ENCODE data around the gene MEIS2.

Gene MEIS2

DNA sequence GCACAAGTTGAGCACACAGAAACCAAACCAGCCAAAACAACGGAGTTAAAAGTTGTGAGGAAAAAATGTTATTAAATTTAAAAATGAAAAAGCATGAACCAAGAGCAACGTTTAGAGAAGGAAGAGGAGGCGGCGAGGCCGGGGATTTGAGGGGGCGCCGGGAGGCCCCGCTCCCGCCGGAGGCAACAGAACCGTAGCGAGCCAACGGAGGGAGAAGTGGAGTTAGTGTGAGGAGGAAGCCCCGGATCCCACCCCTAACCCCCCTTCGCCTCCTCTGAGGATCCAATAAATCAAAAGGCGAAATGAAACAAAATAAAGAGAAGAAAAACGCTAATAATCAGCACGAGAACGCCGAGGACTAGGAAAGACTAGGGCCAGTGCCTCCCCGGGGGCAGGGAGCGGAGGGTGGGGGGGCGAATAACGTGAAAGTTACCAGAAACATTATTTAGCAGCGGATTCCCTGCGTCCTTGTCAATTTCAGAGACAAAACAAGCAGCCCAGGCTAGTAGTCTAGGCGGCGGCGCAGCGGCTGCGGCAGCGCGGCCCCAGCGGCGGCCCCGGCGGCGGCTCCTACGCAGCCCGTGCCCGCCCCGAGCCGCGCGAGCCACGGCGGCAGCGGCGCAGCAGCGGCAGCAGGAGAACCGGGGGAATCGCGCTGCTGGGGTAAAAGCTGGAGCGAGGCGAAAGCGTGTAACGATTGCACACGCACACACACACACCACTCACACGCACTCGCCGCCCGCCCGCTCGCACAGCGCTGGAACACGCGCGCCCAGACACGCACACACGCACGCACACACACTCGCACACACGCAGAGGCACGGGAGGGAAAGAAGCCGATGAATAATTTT, 1.7 kb downstream of the MEIS2 start:
- DNase-seq (ENCODE audit: low read depth), result peak; percentile 31

DNA sequence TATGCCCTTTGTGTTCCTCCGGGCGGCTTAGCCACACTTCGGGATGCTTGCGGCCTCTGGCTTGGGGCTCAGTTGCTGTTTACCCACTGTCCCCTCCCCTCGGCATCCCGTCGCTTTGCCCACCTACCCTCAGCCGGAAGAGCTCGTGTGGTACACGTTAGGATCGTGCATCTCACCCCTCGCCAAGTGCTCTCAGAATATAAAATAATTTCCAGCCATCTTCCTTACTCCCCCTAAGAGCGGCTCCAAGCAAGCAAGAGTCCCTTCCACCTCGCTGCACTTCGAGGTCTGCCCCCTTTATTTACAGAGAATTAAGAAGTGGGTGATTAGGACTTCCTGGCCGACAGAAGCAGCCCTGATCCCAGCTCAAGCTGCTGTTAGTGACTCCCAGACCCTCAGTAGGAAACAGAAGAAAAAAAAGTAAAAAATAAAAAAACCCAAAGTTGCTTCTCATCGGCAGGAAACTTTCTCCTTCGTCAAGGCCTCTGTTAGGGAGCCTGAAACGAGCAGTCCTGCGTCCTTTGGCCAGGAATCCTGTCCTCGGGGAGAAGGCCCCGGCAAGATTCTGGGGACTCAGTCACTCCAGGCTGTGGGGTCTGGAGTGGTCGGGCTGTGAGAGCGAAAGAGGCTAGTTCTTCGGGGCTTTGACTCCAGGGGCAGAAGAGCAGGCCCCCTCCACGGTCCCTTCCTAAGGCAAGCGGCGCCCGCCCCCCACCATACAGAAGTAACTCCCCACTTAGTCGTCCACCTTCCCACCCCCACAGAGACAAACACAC, 3.0 kb downstream of the MEIS2 start:
- peak; percentile 33 for DNase-seq (ENCODE audit: low read depth)

DNA sequence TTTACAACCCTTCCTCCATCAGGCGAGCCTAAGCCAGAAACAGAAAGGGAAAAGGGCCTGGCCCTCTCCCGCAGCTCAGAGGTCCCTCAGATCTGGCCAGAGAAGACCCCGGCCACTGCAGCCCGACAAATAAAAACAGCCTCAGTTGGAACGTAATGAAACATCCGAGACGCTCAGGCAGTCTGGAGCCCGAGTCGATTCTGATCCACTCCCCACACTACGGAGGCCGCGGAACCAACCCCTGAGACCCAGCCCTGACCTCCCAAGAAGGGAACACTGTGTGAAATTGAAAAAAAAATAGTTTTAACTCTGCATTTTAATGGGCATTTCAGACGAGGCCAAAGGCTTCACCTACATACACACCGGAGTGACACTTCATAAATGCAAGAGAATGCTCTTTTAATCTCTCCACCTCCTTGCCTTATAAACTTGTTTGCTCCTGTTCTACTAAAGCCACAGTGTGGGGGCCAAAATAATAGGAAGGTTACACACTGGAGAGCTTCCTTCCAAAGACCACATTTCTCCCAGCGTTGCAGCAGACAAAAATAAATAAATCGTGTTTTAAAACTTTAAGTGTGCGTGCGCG, 3.7 kb downstream of the MEIS2 start:
- no peak for DNase-seq (ENCODE audit: low read depth)

DNA sequence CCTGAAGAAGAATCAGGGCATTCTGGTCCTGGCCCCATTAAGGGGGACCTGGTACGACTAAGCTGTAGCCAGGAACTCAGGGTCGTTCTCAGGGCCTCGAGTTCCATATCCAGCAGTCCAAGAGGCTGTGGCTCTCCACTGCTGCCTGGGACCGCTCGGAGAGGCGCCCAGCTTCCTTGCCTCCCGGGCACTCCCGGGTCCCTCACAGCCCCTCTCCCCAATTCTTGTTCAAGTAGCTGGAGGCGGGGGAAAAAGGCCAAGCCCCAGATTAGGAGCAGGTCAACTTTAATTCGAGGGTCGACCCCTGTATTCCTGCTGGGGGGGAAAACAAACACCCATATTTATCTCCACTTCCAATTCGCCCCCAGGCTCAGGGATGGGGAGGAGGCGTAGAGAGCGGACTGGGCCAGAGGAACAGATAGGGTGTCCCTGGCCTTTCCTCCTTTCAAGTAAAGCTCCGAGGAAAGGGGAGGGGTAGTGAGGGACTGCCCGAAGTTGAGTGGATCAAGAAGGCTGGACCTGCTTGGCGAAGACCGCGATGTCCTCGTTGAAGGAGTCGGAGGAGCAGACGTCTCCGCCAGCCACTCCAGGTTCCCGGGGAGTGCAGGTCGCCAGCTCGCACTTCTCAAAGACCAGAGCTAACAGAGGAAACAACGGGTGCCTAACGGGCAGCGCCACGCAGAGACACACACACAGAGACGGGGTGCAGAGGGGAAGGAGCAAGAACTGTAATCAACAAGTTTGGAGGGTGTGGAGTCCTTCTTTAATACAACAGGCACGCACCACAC, 4.4 kb downstream of the MEIS2 start:
- DNase-seq (ENCODE audit: low read depth), result peak; percentile 52

DNA sequence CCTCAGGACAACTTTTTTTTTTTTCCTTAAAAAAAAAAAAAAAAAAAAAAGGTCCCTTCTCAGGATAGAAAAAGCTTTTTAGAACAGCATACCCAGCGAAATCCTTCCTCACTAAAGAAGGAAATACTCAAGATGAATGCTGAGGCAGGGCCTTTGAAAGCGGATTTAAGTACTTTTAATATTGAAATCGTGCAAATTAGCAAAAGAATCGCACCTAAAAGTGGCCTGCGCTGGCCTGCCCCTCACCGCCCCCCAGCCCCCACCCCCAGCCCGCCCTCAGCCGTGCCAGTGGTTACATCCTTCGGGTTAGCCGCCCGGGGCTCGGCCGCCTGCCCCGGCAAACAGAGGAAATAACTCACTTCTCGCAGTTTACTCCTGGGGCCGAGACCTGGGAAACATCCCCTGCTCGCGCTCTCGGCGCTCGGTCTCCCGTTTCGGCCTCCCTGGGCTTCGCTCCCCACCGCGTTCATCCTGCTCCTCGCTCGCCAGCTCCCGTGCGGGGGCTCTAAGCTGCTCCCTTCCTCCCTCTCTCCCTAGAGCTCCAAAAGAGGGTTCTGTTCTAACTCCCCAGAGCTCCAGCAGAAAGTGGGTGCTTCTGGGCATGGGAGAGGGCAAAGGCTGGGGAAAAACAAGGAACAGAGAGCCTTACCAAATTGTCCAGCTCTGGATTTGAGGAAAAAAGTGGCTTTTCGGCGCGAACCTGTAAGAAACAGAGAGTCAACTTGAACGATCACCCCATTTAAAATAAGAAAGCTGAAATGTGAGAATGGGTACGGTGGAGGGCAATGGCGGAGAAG, 5.2 kb downstream of the MEIS2 start:
- DNase-seq (ENCODE audit: low read depth), result peak; percentile 44

DNA sequence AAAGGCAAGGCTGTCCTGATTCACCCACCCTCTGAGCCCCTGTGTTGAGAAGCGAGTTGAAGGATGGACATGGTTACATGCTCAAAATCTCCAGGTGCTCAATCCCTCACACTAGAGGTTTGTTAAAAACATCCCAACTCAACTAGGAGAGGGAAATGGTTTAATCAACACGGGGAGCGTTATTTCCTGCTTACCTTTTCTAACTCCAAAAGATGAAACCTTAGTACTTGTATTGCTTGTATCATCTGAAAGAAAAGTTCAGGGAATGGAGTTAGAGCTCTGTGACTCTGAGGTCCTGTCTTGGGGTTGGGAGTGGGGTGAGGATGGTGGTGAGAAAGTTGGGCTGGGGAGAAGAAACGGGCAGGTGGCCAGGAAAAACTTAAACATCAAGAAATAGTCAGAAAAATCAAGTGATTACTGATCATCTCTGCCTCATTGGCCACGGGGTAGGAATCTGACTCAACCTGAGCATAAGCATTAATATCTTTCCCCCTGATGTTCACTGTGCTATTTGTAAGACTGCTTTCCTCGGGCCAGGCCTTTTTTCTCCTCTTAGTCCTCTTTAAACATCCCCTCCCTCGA, 5.9 kb downstream of the MEIS2 start:
- DNase-seq (ENCODE audit: low read depth), result peak; percentile 62

DNA sequence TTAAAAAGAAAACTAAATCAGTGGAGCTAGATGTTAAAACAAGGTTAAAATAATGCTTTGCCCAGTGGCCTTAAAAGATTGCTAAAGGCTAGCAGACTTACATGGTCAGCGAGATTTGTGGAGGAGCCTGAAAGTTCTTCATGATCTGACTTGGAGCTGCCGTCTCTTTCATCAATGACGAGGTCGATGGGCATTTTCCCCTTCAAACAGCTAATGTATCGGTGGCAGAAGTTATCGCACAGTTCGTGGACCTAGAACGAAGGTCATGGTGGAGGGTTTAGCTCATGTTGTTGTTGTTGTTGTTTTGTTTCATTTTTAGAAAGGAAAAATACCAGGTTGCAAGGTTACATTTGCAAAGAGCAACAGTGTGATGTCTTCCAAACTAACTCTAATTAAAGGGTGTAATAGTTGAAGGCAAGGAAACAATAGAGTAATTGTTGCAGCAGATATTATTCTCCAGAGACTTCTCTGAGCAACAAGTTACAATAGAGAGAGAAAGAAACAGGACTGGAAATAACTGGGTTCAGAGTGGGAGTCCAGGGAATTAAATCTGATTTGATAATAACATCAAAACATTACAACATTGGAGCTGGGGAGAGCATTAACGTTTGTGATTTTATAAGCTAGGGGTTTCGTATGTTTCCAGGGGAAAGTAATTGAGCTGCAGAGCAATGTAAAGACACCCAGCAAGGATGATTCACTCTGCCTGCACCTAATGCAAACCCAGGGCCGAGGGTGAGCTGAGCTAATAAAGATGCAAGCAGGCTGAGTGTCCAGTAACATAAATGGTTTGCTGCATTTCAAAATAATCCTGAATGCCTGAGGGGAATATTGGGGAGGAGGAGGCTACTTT, 6.6 kb downstream of the MEIS2 start:
- peak; percentile 83 for DNase-seq (ENCODE audit: low read depth)

DNA sequence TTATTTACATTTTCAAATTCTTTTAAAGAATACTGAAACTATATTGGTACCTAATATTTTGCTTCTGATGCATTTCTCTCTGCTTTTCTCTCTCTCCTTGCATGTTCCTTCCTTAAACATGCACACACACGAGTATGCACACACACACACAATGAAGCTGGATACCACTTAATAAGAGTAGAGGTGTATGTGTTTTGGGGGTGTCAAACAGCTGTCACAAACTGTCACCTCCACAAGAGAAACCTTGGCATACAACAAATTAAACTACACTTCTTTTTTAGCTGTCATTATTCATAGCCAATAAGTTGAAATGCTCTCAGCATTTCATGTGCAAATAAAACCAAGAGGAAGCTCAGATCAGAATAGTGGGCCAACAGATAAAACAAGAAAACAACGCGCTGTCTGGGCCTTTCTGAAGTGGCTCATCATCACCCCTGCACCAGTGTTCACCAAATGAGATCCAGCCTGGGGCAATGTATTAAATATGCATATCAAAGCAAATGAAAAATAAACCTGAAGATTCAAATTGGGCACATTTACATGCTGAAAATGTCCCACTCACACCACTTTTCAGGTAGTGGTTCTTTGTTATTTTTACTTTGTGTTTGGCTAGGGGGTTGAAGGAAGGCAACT, 9.7 kb downstream of the MEIS2 start:
- no peak for DNase-seq (ENCODE audit: low read depth)

DNA sequence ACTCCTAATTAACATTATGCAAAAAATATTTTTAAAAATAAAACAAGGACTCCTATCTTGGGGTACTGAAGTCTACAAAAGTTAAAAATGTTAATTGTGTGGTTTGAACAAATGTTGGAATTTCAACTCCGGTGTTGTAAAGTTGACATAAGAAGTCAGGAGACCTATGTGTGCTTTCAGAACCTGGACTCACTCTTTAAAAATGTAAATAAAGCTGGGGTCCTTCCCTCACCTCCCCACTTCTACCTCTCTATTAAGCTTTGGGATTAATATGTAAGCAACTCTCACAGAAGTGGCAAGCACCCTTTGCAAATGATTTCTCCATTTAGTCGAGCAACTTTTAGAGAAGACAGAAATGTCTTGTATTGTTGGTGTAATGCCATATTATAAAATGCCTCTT, 11.9 kb downstream of the MEIS2 start:
- DNase-seq (ENCODE audit: low read depth), result no peak

DNA sequence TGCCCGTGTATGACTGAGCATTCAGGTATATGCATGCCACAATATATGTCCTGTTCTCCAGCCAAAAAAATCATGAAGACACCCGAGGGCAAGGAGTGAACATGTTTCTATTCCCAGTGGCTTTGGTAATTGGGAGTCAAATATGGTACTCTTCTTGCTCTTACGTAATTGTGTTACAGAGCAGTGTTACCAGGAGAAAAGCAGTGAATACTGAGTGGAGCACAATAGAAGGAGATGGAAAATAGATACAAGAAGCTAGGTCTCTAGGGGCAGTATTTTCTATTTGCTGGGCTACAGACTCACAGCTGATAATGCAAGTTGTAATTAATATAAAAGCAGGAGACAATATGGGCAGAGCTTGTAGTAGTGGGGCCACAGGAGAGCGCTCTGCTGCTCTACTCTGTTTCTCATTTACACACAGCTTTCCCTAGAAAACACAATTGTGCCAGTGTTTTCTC, 13.2 kb downstream of the MEIS2 start:
- no peak for DNase-seq (ENCODE audit: low read depth)

DNA sequence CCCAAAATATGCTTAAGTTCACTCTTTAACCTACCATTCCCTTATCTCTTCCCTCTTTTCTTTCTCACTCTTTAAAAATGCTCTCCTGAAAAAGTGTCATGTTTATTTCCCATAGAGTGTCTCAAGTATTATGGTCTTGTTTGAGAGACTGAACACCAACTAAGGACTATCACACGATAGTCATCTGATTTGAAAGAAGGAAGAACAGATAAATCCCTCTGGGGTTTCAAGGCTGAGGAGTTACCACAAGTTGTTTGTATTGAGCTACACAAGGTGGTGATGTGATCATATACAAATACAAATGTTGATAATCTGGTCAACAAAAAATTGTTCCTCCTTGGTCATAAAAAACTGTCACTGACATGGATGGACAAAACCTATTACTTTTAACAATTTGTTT, 13.8 kb downstream of the MEIS2 start:
- DNase-seq (ENCODE audit: low read depth), result no peak

DNA sequence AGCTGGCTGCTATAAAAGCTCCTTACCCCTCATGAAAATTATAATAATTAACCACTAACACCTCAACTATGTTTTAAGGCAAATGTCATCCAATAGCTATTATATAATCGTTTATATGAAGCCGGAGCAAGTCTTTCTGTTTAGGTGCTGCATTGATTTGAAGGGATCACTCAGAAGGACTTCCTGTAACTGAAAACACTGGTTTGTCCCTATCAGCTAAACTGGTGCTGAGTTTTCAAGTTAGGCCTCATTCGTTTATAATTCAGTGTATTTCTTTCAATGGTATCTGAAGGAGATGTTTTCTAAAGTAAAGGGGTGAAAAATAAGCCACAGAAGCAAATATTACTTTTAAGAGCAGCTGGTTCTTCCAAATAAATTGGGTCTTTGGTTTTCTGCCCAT, 14.2 kb downstream of the MEIS2 start:
- DNase-seq (ENCODE audit: low read depth), result no peak

DNA sequence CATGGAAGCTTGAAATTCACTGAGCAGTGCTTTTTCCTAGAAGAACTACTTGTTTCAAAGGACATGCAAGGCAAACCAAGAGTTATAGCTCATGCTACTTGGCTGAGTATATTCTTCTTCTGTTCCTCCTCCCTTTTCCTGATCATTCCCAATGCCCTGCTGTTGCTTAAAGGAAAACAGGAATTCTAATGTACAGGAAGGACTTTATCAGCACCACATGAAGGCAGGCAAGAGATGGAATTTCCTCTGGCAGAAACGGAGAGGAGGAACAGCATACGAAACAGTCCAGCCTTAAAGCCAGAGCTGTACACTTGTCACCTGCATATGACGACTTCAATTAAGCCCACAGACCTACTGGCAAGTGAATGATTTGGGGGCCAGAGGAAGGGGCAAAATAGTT, 15.7 kb downstream of the MEIS2 start:
- no peak for DNase-seq (ENCODE audit: low read depth)

DNA sequence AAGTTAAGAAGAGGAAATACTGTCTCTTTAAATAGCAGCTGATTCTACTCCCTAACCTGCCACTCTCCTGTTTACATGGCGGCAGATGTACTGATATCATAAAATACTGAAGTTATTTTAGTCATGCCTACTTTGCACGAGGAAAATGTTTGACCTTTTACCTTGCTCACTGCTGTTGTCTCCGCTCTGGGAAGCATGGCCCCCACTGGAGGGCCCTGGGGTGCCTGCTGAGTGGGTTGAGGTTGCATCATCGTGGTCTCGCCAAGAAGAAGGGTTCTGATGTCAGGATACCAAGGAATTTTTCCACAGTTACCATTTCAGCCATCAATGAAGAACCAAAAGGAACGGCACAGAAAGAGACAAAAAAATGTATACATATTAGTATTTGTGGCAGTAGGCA, 16.7 kb downstream of the MEIS2 start:
- peak; percentile 62 for DNase-seq (ENCODE audit: low read depth)

DNA sequence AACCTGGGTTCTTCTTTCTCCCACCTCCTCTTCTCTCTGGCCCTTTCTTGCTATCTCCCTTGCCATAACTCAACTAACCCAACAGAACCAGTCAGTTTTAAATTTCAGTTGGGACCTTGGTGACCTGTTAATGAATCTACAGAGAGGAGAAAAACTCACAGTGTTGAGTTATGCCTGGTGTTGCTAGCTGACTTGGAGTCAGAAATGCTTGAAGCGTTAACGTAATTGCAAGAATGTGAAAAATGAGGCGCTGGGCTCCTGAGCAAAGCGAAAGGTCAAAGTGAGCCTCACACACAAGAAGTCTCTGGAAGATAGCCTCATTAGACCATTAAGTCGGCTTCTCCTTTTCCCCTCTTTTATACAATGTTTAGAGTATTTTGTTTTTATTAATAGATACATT, 18.4 kb downstream of the MEIS2 start:
- DNase-seq (ENCODE audit: low read depth), result peak; percentile 88

DNA sequence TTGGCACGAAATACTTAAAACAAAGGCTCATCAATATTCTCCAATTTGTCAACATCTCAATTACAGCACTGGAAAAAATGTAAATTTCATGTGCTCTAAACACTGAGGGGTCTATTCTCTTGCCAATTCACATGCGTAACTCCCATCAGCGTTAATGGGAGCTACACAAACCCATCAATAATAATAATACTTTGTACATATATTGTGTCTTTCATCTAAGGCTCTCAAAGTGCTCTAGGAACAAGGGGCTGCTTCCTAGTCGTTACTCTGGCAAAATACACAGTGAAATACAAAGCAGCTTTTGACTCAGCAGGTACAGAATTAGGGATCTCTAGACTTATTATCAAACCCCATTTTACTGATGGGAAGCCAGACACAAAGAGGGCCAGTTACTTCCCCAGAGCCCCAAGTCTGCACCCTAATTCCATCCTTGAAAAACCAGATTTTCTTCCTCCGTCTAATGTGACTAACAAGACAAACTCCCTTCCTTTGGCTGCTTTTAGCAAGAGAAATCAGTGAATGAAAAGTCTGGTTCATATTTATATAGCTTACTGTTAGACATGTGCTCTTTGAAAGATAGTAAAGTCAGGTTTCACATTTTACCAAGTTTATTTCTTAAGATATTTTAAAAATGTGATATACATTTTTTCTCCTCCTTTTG, 20.0 kb downstream of the MEIS2 start:
- no peak for DNase-seq (ENCODE audit: low read depth)

DNA sequence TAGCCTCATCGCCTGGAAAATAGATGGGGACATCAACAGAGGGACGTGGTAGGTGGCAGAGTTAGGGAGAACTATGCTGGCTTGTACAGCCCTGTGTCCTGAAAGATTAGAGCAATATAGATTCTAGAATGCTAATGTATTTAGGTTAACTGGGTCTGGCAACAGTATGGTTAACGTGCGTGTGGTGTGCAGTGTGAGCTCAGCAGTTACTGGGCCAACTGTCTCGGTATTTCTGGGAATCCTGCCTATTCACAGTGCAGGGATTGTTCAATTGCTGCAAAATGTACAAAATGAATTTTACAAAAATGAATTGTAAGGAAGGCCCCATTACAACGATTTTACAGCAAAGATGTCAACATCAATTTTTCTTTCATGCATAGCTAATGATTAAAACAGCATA, 20.6 kb downstream of the MEIS2 start:
- DNase-seq (ENCODE audit: low read depth), result peak; percentile 72

DNA sequence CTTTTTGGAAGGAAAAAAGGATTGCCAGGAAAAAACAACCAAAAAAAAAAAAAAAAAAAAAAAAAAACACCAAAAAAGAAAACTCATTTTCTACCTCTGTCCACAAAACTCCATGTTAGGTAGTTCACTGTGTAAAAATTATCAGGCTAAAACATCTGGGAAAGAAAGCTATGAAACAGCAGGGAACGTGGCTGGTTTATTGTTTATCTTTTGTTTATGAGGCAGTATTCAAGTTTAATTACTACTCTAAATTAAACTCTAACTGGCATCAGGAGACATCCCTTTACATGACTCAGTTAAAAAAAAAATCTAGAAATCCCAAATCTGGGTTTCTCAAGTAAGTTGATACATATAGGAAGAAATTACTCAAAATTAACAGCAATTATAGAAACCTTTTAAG, 21.8 kb downstream of the MEIS2 start:
- DNase-seq (ENCODE audit: low read depth), result no peak

Data from amniotic epithelial cell (primary cell).